HEK293 (cell line): Measurements from ENCODE around the gene TLE4.

Experiments used
- CTCF ChIA-PET: fragments of 350-600 bp; formaldehyde crosslinking; extraction: SDS; loops from one replicate; lab custom pipeline; 2021; ENCODE audit warnings: antibody characterized with exemption; lab: Yijun Ruan, JAX
- POLR2A ChIA-PET: fragments of 300-600 bp; formaldehyde crosslinking; extraction: SDS; loops from one replicate; lab custom pipeline; 2020; ENCODE audit warnings: antibody characterized with exemption, inconsistent platforms; lab: Yijun Ruan, JAX
- H3K27ac ChIP-seq: fragments of 200-500 bp; sonication (Bioruptor generic); 2 replicates; pipeline ENCODE4 v1.5.1; 2014; ENCODE audit warnings: low read depth, low read length, control low read depth, inconsistent platforms; ENCODE audit errors: extremely low read depth
- H3K36me3 ChIP-seq, 2 experiments: fragments of 200-500 bp in 1 of 2; sonication (Bioruptor generic) in 1 of 2; 1 replicate in 1 of 2; 2 replicates in 1 of 2; pipeline ENCODE4 v1.5.1; 2014 to 2017; ENCODE audit warnings: inconsistent platforms in 2 of 2, low read length in 2 of 2; ENCODE audit not compliant: control insufficient read depth in 2 of 2, insufficient read depth in 1 of 2
- H3K4me1 ChIP-seq: fragments of 200-500 bp; sonication (Bioruptor generic); 2 replicates; pipeline ENCODE4 v1.5.1; 2014; ENCODE audit warnings: mild to moderate bottlenecking, low read length, inconsistent platforms; ENCODE audit not compliant: control insufficient read depth, insufficient read depth
- H3K4me3 ChIP-seq: 2 replicates; pipeline ENCODE4 v1.5.1; 2011; ENCODE audit warnings: low read depth, mild to moderate bottlenecking, control low read depth, low read length, moderate library complexity
- H3K9me3 ChIP-seq: fragments of 200-500 bp; sonication (Bioruptor generic); 2 replicates; pipeline ENCODE4 v1.5.1; 2014; ENCODE audit warnings: low read depth, low read length, inconsistent platforms; ENCODE audit not compliant: control insufficient read depth, insufficient read depth
- MZF1 ChIP-seq: fragments of 450-650 bp; formaldehyde crosslinking; IDR thresholded peaks from 2 replicates; pipeline ENCODE4 v1.5.1; 2017; ENCODE audit warnings: missing biosample characterization, missing genetic modification characterization, borderline replicate concordance
- PRDM1 ChIP-seq: fragments of 450-650 bp; formaldehyde crosslinking; IDR thresholded peaks from 2 replicates; pipeline ENCODE4; 2016; ENCODE audit warnings: missing biosample characterization, missing genetic modification characterization
- TCF7L2 ChIP-seq: IDR thresholded peaks from 2 replicates; pipeline ENCODE4 v1.6.1; 2011; ENCODE audit warnings: low read depth, mild to moderate bottlenecking, inconsistent platforms, low read length, moderate library complexity, borderline replicate concordance
- TRIM28 ChIP-seq: IDR thresholded peaks from 2 replicates; pipeline ENCODE4 v1.6.1; 2011; ENCODE audit warnings: low read length, control low read depth, borderline replicate concordance
- ZBTB17 ChIP-seq: fragments of 450-650 bp; formaldehyde crosslinking; IDR thresholded peaks from 2 replicates; pipeline ENCODE4 v1.5.1; 2016; ENCODE audit warnings: missing biosample characterization, missing genetic modification characterization
- ZBTB49 ChIP-seq: fragments of 450-650 bp; formaldehyde crosslinking; IDR thresholded peaks from 2 replicates; pipeline ENCODE4 v1.5.1; 2016; ENCODE audit warnings: missing biosample characterization, missing genetic modification characterization, low read depth
- ZNF146 ChIP-seq: fragments of 450-650 bp; formaldehyde crosslinking; IDR thresholded peaks from 2 replicates; pipeline ENCODE4 v1.5.1; 2016; ENCODE audit warnings: missing biosample characterization, missing genetic modification characterization
- ZNF155 ChIP-seq: fragments of 450-650 bp; formaldehyde crosslinking; IDR thresholded peaks from 2 replicates; pipeline ENCODE4 v1.5.1; 2016; ENCODE audit warnings: missing biosample characterization, missing genetic modification characterization
- ZNF184 ChIP-seq: fragments of 450-650 bp; IDR thresholded peaks from 2 replicates; pipeline ENCODE4 v1.5.1; 2018; ENCODE audit warnings: missing biosample characterization, mild to moderate bottlenecking, missing genetic modification characterization
- ZNF202 ChIP-seq: fragments of 450-650 bp; formaldehyde crosslinking; IDR thresholded peaks from 2 replicates; pipeline ENCODE4 v1.5.1; 2016; ENCODE audit warnings: missing biosample characterization, missing genetic modification characterization, borderline replicate concordance
- ZNF24 ChIP-seq: fragments of 450-650 bp; formaldehyde crosslinking; IDR thresholded peaks from 2 replicates; pipeline ENCODE4 v1.5.1; 2016; ENCODE audit warnings: missing biosample characterization, missing genetic modification characterization
- ZNF366 ChIP-seq: fragments of 450-650 bp; formaldehyde crosslinking; conservative IDR thresholded peaks from 2 replicates; pipeline ENCODE4 v1.5.1; 2016; ENCODE audit warnings: missing biosample characterization, missing genetic modification characterization
- ZNF473 ChIP-seq: fragments of 450-650 bp; formaldehyde crosslinking; IDR thresholded peaks from 2 replicates; pipeline ENCODE4 v1.5.1; 2017; ENCODE audit warnings: missing biosample characterization, missing genetic modification characterization
- ZNF48 ChIP-seq: fragments of 450-650 bp; formaldehyde crosslinking; IDR thresholded peaks from 2 replicates; pipeline ENCODE4 v1.5.1; 2016; ENCODE audit warnings: missing biosample characterization, missing genetic modification characterization
- ZNF514 ChIP-seq: fragments of 450-650 bp; formaldehyde crosslinking; IDR thresholded peaks from 2 replicates; pipeline ENCODE4 v1.5.1; 2016; ENCODE audit warnings: missing biosample characterization, missing genetic modification characterization
- ZNF658 ChIP-seq: fragments of 450-650 bp; formaldehyde crosslinking; IDR thresholded peaks from 2 replicates; pipeline ENCODE4; 2016; ENCODE audit warnings: missing biosample characterization, missing genetic modification characterization
- ZNF660 ChIP-seq: fragments of 450-650 bp; IDR thresholded peaks from 2 replicates; pipeline ENCODE4 v1.5.1; 2018; ENCODE audit warnings: missing biosample characterization, mild to moderate bottlenecking, missing genetic modification characterization
- ZNF747 ChIP-seq: fragments of 450-650 bp; formaldehyde crosslinking; IDR thresholded peaks from 2 replicates; pipeline ENCODE4 v1.5.1; 2016; ENCODE audit warnings: missing biosample characterization, missing genetic modification characterization
- ZSCAN30 ChIP-seq: fragments of 450-650 bp; IDR thresholded peaks from 2 replicates; pipeline ENCODE4 v1.5.1; 2018; ENCODE audit warnings: missing biosample characterization, mild to moderate bottlenecking, missing genetic modification characterization, moderate library complexity

TLE4 gene

DNA sequence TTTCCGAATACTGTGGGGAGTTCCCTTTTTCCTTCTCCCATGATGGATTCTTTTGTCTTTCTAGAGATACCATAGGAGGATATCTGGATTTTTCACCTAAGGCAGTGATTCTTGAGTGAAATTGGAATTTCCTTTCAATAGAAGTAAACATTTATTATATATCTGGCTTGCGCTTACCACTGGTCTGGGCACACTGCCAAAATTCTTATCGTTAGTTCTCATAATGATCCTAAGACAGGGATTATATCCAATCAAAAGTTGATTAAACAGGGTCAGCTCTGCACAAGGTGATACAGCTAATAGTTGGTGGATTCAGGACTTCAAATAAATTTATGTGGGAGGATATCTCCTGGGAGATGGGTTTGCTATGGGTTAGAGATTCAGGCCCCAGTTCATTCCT is 9.6 kb downstream of the TLE4 start (continued):
- TF ChIP-seq ZNF184 (tag by site-specific recombination) = no peak
- no peak for TF ChIP-seq ZNF747 (tag by site-specific recombination)
- no peak for TF ChIP-seq ZNF202 (tag by site-specific recombination)
- peak; percentile 20; the same call in 1 of the 2 replicates for TF ChIP-seq TCF7L2
- TF ChIP-seq MZF1 (tag by site-specific recombination) = no peak; the same call in 1 of the 2 replicates
- 0 out of 2 replicates have a peak, but pooled peaks have one; percentile 30 for TF ChIP-seq ZNF366 (tag by site-specific recombination)
- no peak for TF ChIP-seq ZNF658 (tag by site-specific recombination)
- no peak for TF ChIP-seq PRDM1 (tag by site-specific recombination)

DNA sequence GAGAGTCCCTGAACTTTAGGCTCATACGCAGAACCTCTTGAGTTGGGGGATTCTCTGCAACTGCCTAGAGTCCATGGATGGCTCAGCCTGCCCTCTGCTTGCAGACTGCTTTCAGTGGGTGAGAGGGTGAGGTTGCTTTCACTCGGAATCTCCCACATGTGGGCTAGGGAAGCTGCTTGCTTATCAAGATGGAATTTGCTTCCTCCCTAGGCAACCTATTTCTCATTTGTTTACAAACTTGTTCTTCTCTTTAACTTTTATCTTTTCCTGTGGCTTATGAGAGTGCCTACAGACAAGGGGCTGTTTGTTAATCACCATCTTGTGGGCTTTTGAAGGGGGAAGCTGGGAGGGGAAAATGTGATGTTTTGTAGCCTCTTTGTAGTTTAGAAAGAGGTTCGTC is 10.0 kb downstream of the TLE4 start:
- peaks cover 0 to 38% of the 10 kb centered on the region in 2 experiments; a peak in 1 of 3 replicates for H3K36me3 ChIP-seq
- no peaks in the 10 kb centered on the region for H3K9me3 ChIP-seq
- no peak for TF ChIP-seq ZNF473 (tag by site-specific recombination)
- TF ChIP-seq ZNF514 (tag by site-specific recombination) = no peak
- peak; percentile 98 for TF ChIP-seq TRIM28
- no peak for TF ChIP-seq ZSCAN30 (tag by site-specific recombination)
- TF ChIP-seq TCF7L2 = peak; percentile 4; the same call in 1 of the 2 replicates
- TF ChIP-seq ZNF48 = no peak
- CTCF ChIA-PET = interaction anchor here (1.2 kb wide), 1 partner anchor 51 kb away, joined by 3 read pairs; no protein-coding TSS in a partner anchor
- no peak overlapping the region; the same call in 1 of the 2 replicates for H3K4me3 ChIP-seq
- H3K27ac ChIP-seq = no peak overlapping the region
- POLR2A ChIA-PET = interaction anchor here (1.1 to 3.1 kb wide), 2 partner anchors 10 to 30 kb away, joined by 4 to 24 read pairs; partner anchors contain the start of gene TLE4
- no peaks in the 10 kb centered on the region for H3K4me1 ChIP-seq

DNA sequence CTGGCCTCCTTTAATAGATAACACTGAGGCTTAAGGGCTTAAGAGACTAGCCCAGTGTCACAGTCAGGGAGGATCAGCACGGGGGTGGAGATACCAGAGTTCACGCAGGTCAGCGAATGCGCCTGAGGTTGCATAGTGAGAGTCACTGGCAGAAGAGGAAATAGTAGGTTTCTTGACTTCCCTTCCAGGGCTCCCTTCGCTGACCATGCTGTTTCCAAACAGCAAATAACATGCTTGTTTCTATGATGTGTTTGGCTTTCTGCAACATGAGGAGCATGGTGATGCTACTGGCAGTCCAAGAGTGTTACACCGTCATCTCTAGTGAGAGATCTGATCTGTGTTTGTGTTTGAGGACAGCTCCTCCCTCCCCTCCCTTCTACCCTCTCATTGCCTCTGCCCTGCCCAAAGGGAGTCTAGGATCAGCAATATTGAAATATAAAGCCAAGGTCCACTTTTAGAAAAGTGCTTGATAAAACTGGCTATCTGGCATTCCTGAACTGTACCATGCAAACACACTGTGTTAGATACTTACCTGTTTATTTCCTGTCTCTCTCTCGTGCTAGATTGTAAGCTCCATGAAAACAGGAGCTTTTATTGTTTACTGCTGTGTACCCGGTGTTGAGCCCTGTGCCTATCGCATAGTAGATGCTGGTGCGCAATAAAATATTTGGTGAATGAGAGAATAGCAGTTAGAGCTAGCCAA is 12.3 kb downstream of the TLE4 start:
- TF ChIP-seq ZNF146 (tag by site-specific recombination) = no peak
- peak; percentile 93; the same call in 1 of the 2 replicates for TF ChIP-seq TRIM28
- ChIA-PET CTCF (no interaction called here), POLR2A (interaction anchor here (3.1 kb wide), 1 partner anchor 13 kb away, joined by 24 read pairs; the partner anchor contains the start of gene TLE4)
- no peaks in the 10 kb centered on the region for H3K9me3 ChIP-seq
- no peak overlapping the region for H3K27ac ChIP-seq
- peaks cover 0 to 57% of the 10 kb centered on the region in 2 experiments; a peak in 1 of 3 replicates for H3K36me3 ChIP-seq
- no peaks in the 10 kb centered on the region for H3K4me1 ChIP-seq
- no peak overlapping the region for H3K4me3 ChIP-seq

DNA sequence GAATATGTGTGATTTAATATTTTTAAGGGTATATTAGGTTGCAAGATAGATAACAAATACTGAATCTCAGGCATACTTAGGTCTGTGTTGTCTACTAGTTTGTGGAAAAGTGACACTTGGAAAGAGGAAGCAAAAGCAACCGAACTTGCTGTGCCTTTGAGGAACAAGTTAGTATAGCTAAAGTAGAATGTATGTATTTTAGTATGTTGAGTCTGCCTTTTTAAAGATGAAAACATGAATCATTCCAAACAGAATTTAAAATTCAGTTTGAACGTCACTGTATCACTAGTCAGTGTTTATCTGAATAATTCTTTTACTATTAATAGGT is 12.9 kb downstream of the TLE4 start:
- Histone ChIP-seq H3K4me1 (no peaks in the 10 kb centered on the region), H3K36me3 (peaks cover 0 to 58% of the 10 kb centered on the region in 2 experiments; a peak in 1 of 3 replicates), H3K9me3 (no peaks in the 10 kb centered on the region), H3K4me3 (no peak overlapping the region), H3K27ac (no peak overlapping the region)
- ChIA-PET CTCF (no interaction called here), POLR2A (no interaction called here)
- TF ChIP-seq ZNF514 (tag by site-specific recombination) (no peak), ZBTB49 (tag by site-specific recombination) (no peak), ZNF155 (no peak), ZNF660 (tag by site-specific recombination) (no peak), ZBTB17 (tag by site-specific recombination) (no peak), ZNF24 (tag by site-specific recombination) (no peak)
